GM21723 (cell line): ENCODE measurements around the gene SLC43A3.
A peak's percentile ranks its signal among the peaks of the same experiment; 100 is the strongest.

Experiments used
- ATAC-seq: cut with Tn5 transposase; IDR thresholded peaks from one replicate; pipeline ENCODE4 v1.9.1; 2021; ENCODE audit warnings: mild to moderate bottlenecking, moderate library complexity; ENCODE audit not compliant: unreplicated experiment

The SLC43A3 gene

DNA sequence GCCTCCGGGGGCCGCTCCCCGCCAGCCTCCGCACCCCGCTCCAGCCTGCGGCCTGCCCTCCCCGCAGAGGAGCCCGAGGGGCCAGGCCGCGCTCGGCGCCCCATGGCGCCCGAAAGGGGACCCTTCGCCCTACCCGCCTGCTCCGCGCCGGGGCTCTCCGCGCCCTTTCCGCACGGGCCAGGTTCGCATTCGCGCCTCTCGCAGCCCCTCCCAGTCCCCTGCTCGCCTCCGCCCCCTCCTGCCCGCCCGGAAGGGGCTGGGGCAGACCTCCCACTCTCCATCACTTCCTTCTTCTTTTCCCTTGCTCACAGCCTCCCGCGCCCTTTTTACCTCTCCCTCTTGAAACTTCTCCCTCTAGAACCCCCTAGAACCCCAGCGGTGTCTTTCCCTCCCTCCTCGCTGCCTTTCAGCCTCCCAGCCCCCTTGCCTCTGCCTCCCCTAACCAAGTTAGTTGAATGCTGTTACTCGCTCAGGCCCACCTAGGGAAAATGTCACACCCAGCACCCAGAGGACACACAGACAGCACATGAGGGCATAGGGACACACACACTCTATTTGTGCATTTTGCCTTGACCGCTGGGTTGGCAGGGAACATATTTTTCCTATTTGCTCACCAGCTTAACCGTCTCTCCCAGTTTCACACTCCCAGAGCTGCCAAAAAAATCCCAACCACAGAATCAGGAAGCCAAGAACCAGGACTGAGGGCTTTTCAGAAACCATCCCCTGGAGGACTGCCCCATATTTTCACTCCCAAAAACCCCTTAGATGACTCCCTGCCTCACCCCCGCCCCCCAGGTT lies at the start of gene SLC43A3:
Gene SLC43A3 (minus strand): TSS at position 193 of the 798 bp plus-strand sequence. CDS start 949 bp downstream, outside the sequence.
- peak; percentile 65 for ATAC-seq

DNA sequence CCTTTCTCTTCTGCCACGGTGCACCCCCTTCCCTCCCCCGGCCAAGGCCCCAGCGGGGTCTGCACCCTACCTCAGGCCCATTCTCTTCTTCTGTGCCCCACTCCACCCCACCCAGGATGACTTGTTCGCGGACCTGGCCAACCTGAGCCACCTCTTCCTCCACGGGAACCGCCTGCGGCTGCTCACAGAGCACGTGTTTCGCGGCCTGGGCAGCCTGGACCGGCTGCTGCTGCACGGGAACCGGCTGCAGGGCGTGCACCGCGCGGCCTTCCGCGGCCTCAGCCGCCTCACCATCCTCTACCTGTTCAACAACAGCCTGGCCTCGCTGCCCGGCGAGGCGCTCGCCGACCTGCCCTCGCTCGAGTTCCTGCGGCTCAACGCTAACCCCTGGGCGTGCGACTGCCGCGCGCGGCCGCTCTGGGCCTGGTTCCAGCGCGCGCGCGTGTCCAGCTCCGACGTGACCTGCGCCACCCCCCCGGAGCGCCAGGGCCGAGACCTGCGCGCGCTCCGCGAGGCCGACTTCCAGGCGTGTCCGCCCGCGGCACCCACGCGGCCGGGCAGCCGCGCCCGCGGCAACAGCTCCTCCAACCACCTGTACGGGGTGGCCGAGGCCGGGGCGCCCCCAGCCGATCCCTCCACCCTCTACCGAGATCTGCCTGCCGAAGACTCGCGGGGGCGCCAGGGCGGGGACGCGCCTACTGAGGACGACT lies 49.3 kb upstream of the SLC43A3 start:
- peak; percentile 40 for ATAC-seq

DNA sequence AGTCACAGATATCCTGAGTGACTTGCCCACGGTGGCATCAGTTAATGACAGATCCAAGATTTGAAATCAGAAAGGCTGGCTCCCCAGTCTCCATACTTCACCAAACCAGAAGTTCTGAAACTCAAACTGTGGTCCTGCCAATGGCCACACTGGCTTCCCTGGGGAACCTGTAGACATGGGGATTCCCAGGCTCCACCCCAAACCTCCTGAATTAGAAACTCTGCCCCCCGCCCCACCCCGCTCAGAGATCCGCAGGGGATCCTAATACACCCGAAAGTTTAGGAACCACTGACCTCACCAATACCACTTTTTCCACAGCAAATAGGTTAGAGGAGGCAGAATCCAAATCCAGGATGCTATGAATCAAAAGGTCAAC lies 48.7 kb upstream of the SLC43A3 start:
- no peak for ATAC-seq

DNA sequence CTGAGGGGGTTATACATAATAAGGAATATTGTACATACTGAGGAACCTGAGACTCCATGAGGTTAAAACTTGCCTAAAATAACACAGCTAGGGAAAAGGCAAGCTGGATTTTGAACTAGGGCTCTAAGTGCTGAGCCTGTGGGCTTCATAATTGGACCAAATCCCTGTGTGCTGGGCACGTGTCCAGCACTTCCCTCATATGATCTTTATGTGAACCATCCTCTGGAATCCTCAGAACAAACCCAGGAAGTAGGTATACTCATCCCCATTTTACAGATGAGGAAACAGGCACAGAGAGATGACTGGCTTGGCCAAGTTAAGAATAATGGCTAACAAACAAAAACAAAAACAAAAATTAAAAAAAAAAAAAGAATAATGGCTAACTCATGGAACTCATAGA lies 48.3 kb upstream of the SLC43A3 start:
- no peak for ATAC-seq

DNA sequence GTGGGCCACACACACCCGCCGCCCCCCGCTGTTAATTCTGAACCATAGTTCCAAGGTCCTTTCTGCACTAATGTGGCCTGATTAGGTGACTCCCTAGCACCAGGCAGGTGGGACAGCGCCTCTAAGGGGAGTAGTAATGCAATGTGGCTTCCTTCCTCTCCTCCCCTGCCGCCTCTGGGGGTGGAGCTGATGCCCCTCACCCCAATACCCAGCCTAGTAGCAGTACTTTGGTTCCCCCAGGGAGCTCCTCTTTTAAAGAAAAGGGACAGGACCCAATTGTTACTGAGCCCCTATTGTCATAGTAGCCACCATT lies 47.8 kb upstream of the SLC43A3 start:
- no peak for ATAC-seq

DNA sequence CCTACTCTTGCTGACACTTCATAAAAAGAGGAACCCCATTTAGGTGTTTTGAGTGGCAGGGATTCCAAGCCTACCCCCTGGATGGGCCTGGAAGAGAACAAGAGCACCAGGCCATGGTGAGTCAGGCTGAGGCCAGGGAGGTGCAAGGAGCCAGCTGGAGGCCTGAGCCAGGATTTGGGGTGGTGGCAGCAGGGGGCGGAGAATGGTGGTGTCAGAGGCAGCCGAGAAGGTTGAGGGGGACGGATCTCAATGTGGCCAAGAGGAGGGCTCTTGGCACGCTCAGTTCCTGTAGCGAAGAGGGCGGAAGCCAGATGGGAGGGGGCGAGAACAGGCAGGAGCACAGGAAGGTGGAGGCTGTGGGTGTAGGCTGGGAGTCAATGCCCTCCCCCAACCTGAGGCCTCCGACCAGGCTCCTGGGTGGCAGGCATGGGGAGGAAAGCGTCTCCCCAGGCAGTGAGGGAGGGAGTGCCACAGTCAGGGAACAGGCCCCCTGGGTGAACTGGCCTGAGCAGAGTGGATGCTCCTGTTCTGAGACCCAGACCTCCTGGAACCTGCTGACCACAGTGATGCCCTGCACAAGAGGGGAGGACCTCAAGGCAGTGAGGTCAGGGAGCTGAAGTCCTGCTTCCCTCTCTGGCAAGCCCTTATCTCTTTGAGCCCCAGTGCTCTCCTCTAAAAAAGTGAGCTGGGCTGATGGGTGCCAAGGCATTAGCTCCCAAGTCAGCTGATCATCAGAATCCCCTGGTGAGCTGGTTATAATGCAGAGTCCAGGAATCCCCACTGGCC lies 47.3 kb upstream of the SLC43A3 start:
- ATAC-seq: no peak

DNA sequence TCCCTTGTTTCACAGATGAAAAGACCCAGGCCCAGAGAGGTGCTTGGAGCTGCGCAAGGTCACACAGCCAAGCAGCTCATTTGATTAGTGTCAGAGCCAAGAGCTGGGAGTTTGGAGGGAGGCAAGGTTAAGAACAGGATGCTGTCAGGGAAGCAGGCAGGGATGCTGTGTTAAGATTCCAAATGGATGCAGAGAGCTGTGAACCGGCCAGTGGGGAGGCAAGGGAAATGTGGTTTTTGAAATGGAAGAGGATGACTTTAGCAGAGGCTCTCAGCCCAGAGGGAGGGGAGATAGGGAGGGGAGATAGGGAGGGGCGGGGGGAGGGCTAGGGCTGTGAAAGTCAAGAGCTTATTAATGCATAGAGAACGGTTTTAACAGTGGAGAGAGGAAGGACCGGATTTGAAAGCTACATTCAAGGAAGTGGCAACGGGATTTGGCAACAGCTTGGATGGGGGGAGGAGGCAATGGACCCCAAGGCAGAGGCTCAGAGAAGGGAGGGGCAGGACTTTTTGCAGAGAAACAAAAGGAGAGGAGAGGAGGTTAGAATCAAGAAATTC lies 46.4 kb upstream of the SLC43A3 start:
- no peak for ATAC-seq

DNA sequence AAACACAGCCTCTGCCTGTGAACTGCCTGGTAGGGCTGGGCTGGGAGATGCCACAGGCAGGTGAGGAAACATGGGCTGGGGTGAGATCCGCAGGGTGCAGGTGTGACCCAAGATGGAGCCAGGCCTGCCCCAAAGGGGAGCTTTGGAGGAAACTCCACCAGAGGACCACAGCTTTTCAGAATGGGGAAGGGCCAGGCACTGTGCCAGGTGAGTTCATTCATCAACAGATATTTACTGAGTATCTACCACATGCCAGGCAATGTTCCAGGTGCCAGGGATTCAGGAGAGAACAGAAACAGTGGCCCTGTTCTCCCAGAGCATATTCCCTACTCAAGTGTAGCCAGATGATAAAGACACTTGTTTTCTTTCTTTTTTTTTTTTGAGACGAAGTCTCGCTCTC lies 44.6 kb upstream of the SLC43A3 start:
- no peak for ATAC-seq

DNA sequence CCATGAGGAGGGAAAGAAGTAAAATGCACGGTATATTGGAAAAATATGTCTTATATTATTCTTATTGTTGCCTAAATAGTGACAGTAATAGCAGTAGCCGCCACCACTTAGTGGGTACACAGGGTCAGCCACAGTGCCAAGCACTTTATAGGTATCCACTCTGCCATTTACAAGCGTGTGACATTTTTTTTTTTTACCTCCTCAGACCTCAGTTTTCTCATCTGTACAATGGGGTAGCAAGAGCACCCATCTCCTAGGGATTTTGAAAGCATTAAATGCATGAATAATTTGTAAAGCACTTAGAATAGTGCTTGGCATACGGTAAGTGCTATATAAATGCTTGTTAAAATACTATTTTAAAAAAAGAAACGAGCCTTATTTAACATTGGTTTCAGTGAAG lies 42.3 kb upstream of the SLC43A3 start:
- no peak for ATAC-seq

DNA sequence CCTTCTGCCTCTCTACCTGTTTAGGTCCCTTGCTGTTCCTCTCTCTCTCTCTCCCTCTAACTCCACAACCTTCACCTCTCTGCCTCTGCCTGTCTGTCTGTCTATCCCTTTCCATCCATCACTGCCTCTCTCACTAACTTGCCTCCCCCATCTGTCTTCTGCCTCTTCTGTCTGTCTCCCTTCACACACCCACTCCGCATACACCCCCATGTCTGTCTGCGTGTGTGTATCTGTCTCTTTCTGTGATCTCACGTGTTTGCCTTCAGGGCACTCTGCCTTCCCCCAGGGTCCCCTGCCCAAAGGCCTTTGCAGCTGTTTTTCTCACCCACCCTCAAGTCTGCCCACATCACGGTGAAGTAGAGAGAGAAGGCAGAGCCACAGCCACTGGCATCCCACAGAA lies 41.4 kb upstream of the SLC43A3 start:
- no peak for ATAC-seq

DNA sequence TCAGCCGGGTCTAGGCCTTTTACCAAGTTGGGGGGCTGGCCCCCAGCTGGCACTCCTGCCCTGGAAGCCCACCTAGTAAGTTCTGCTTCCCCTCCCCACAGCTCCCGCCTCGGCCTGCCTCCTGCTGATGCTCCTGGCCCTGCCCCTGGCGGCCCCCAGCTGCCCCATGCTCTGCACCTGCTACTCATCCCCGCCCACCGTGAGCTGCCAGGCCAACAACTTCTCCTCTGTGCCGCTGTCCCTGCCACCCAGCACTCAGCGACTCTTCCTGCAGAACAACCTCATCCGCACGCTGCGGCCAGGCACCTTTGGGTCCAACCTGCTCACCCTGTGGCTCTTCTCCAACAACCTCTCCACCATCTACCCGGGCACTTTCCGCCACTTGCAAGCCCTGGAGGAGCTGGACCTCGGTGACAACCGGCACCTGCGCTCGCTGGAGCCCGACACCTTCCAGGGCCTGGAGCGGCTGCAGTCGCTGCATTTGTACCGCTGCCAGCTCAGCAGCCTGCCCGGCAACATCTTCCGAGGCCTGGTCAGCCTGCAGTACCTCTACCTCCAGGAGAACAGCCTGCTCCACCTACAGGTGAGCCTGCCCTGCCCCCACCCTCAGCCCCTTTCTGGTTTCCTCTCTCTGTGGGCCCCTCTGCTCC lies 40.7 kb upstream of the SLC43A3 start:
- no peak for ATAC-seq

DNA sequence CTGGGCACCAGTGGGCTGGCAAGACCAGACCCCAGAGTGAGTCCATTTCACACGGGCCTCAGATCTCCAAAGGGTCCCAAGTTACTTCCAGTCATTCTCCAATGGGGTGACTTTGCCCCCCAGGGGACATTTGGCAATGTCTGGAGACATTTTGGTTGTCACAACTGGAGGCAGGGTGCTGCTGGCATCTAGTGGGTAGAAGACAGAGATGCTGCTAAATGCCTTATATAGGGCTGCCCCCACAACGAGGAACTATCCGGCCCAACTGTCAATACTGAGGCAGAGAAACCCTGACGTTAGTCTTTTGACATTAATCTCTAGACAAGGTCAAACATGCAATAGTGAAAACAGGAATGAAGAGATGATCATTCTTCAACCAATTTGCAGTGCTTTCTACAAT lies 39.8 kb upstream of the SLC43A3 start:
- no peak for ATAC-seq

DNA sequence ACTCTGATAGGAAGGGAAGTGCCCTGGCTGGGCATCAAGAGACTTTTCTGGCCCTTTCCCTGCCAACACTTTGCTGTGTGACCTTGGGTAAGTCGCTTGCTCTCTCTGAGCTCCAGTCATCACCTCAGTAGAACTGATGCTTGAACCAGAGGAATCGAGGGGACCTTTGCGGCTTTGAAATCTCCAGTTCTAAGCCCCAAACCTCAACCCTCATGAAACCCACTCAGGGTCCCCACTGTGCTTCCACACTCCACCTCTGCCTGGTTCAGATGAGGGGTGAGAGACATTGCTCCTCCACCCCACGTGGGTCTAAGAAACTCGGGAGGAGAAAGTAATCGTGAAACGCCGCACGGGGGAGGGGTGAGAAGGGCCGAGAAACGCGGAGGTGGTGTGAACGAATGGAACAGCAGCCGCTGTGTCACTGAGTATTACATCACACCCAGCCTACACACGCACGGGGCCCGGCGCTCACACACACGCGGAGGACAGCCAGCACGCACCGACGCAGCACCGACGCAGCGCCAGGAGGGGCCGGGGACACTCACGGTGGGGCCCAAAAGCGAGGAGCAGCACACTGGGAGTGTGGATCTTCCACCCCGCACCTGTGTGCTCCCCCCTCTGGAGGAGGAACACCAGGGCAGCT lies 37.7 kb upstream of the SLC43A3 start:
- ATAC-seq: no peak

DNA sequence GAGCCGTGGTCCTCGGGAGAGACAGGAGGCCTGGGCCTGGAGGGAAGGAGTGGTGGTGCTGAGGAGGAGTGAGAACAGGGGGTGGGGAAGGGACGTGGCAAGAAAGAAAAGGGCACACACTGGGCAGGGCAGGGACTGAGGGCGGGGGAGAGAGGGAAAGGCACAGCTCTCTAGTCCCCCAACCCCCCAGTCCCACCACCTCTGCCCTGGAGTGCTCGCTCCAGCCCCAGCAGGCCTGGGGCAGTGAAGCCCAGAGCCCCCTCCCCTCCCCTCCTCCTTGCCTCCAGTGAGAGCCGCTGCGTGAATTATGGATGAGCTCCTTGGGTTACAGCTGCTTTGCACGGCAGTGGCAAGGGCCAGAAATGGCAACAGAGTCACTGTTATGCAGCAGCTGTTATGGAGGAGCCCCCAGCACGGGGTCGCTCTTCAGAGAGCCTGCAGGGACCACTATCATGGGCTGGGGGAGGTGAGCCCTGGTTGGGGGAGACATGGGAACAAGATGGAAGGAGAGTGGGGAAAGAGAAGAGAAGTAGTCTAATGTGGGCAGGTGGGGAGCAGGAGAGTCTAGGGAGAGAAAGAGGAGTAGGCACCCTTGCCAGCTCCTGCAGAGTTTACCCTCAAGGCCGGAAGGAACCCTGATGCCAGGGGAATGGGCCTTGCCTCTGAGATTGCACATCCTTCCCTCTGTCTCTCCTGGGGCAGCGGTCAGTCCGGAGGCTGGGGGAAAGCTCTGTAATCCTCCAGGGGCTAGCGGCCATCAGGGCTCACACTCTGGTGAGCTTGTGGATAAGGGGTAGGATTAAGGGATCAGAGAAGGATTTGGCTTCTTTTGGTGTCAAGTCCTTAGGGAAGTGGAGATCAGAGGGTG lies 37.0 kb upstream of the SLC43A3 start:
- ATAC-seq: no peak

DNA sequence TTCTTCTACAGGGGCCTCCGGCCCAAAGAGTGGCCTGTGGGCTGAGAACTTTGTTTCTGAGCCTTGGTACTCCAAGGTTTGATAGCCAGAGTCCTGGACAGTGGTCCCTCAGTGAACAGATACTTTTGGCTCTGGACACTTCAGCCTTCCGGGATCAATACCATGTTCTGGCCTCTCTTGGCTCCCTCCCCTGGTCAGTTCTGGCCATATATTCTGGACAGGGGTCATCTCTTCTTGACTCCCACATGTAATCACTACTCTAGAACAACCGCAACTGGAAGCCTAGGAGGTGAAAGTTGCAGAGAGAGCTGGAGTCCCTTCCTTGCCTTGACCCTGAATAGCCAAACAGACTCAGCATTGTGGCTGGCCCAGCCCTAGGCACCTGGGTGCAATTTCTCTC lies 35.7 kb upstream of the SLC43A3 start:
- ATAC-seq: no peak

DNA sequence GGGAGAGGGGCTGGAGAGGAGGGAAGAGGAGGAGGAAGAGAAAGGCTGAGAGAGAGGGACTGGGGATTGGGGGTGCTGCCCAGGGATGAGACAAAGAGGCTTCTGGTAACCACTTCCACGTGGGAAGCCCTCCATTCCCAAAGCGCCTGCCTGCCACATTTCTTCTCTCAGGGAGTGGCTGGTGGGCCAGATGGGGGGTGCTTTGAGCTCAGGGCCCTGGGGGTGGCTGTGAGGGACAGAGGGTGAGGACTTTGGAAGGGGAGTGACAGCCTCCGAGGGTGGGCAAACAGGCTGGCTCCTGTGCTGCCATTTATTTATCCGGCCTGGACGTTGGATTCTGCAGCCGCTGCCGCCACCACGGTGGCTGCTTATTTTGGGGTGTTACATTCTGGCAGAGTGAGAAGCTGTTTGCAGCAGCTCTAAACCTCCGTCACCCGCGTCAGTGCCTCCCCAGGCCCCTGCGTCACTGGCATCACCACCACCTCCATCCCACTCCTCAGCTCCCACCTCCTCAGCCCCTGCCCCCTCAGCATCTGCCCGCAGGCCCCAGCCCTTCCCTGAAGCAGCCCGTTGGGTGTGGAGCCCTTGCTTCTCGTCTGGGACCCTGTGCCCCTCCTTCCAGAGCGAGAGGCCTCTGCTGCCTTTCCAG lies 35.0 kb upstream of the SLC43A3 start:
- ATAC-seq: no peak

DNA sequence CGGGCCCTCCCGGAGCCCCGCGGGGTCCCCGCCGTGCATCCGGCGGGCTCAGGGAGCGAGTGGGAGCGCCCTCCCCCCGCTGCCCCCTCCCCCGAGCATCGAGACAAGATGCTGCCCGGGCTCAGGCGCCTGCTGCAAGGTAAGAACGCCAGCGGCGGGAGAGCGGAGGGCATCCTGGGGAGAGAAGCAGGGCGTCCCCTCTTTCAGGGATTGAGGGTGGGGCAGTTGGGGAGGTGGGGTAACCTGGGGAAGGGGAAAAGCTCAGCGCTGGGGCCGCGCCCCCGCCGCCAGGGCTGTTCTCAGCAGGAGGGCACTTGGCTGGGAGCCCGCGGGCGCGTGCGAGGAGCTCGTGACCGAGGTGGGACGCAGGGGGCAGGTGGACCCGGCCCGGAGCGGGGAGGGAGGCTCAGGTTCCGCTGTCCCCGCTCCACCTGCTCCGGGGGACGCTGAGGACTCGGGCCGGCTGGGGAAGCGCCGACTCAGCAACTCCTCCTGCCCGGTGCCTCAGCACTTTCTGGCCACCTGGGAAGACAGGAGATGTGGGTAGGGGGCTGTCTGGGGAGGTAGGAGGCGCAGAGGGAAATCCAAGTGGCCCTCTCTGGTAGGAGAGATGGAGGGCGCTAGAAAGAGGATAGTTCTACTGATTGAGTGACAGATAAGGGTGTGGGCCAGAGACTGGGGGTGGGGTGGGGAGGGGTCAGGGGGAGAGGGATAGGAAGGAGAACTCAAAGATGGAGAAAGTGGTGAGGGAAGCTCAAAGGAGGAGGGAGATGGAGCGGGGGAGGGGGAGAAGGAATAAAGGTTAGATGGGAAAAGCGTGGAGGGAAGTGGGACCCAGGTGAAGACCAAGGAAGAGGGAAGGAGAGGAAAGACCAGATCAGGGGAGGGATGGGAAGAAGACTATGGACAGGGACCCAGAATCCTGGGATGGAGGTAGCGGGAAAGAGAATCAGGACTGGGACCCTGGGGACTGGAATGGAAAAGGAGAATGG lies 34.1 kb upstream of the SLC43A3 start:
- peak; percentile 2 for ATAC-seq
